Renal cortical epithelial cell (primary cell): ENCODE results near the gene SNRK. TPM values are rescaled to one million over a fixed set of nuclear protein-coding genes. Genes with fewer than 3 reads are reported as not detected.
"Not testable (repeated sequence)": the region's sequence is repeated elsewhere in the genome, so short reads cannot be mapped to it uniquely, and the experiment has no call there.

Source experiments
- DNase-seq: peaks from one replicate; pipeline ENCODE4 v3.0.0-alpha.2; 2011; ENCODE audit warnings: low read depth
- total RNA-seq: library from RNA; depleted of rRNA; stranded (reverse); fragments of >200 nt; gene quantifications from 2 replicates; pipeline ENCODE4 v1.2.3, GENCODE V29; 2014

The SNRK gene
- total RNA-seq, 1 donor from 2014 or later = 30.2 TPM

- DNase-seq = no peak
Measured at GRCh38 chr3:43346978-43347749, 60.8 kb downstream of the SNRK start.

DNA sequence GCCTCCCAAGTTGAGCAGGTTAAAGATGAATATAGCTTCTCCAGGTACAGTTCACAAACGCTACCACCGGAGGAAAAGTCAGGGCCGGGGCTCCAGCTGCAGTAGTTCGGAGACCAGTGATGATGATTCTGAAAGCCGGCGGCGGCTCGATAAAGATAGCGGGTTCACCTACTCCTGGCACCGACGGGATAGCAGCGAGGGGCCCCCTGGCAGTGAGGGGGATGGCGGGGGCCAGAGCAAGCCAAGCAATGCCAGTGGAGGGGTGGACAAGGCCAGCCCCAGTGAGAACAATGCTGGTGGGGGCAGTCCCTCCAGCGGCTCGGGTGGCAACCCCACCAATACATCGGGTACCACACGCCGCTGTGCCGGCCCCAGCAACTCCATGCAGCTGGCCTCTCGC is 61.4 kb downstream of the SNRK start:
- no peak for DNase-seq

GRCh38 chr3:43348350-43348749 is 62.0 kb downstream of the SNRK start:
- DNase-seq = no peak

DNA sequence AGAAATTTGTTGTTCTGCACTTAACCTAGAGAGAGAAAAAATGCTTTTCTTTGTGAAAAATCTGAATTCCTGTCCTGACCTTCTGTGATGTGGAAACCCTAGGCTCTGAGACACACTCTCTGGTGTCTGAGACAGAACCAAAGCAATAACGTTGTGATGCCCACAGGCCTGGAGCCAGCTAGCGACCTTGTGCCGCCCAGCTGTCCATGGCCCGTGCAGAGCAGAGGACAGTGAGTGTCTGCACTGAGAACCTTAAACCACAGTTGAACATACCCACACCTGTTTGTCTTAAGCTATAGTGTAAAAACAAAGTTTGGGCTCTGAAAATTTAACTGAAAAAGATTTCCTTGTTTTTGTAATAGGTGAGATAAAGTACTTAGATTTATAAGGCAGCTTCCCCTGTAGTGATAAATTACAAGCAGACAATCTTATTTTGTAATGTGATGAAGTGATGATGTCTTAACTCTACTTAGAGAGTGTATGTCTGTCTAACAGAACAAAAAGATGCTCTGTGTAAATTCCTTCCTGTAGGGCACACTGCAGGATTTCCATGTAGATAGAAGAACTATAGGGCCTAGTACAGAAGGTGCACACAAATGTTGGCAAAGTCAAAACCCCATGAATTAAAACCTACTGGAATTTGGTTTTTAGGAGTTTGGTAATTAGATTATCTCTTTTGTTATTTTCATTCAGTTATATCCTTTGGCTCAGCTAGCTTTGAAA is 62.7 kb downstream of the SNRK start:
- DNase-seq = no peak

GRCh38 chr3:43349716-43350115 is 63.4 kb downstream of the SNRK start:
- DNase-seq = no peak

DNA sequence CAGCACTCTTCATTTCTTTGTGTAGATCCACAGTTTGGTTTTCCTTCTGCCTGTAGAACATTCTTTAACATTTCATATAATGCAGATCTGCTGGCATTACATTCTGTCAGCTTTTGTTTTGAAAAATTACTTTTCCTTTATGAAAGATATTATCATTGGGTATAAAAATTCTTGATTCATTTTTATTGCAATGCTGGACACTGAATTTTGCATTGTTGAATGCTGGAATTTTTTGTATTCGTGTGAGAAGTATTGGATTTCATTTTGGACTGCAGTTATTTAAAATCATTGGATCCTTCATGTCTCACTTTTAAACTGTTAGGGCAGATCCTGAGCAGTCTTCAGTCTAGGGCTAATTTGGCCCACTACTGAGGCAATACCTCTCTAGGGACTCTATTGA is 67.1 kb downstream of the SNRK start:
- no peak for DNase-seq

DNA sequence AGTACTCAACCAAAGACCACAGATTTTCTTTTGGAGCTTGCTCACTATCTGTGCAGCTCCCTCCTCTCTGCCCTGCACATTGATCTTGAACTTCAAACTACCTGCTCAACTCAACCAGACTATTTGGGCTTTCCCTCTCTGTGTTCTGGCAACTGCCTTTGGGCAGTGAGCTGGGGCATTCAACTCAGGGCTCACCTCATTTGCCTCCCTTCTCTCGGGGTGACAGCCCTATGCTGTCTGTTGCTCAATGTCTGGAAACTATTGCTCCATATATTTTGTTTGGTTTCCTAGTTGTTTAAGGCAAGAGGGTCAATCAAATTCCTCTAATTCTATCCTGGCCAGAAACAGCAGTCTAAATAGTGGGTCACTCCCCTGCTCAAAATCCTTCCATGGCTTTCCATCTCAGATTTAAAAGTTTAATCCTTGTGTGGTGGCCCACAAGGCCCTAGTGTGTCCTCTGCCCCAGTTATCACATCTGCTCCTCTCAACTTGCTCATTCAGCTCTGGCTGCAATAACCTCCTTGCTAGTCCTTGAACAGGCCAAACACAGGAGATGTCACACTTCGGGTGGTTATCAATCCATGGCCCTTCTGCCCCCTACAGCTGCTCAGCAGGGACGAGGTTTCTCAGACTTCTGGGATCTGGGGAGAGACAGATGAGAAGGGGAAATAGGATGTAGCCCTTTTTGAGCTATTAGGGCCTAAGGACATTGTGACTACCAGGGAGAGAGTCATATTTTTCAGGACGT is 67.8 kb downstream of the SNRK start:
- peak; percentile 13 for DNase-seq

- not testable (repeated sequence) for DNase-seq
Measured at GRCh38 chr3:43356033-43356432, 69.7 kb downstream of the SNRK start.

DNA sequence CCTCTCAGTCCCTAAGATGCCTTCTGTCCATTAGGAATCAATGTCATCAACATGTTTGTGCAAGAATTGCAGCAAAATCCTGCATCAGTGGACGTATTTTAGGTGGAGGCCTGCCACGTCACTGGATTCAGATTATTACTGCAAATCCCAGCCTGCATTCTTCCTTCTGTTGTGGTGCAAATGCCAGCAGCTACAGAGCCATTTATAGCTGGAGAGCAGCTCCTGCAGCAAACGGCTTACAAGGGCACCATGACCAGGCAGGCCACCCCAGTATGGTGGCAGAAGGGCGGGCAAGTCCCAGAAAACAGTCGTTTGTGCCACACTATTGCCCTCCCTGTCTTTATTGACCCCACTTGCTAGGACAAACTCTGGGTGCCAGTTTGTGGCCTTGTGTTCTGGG is 74.7 kb downstream of the SNRK start:
- no peak for DNase-seq

- DNase-seq = no peak
Measured at GRCh38 chr3:43362183-43362582, 75.8 kb downstream of the SNRK start.

DNA sequence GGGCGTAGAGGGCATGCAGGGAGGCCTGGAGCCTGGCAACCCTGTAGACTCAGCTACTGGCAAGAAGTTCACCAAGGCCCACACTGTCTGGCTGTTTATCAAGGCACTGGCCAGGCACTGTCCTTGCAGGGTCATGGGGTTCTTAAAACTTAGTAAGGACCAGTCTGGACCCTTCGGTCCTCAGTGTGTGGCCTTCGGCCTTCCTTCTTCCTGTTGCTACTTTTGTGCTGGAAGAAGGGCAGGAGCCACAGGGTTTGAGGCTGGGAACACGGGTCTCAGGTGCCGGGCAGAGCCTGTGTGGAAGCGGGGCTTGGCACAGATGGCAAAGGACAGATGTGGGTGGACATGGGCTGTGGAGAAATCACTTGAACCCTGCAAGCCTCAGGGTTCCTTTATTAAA is 76.6 kb downstream of the SNRK start:
- DNase-seq = no peak

- DNase-seq = no peak
Measured at GRCh38 chr3:43363621-43364266, 77.4 kb downstream of the SNRK start.

- DNase-seq = no peak
Measured at GRCh38 chr3:43364494-43364893, 78.2 kb downstream of the SNRK start.

DNA sequence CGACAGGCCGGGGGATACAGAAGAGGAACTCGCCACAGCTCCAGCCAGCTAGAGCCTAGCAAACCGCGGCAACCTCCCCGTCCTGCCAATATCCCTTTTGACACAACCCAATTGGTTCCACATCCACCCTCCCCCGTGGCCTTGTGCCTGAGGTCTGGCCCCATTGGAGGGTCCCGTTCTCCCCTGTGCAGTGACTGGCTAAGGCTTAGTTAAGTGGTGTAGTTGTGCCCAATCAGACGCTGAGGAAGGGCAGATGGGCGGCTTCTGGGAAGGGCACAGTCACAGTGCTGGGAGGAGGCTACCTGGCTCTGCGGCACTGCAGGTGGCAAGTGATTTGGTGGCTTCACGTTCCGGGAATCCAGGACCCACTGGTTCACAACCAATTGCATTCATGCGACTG is 78.6 kb downstream of the SNRK start:
- no peak for DNase-seq

DNA sequence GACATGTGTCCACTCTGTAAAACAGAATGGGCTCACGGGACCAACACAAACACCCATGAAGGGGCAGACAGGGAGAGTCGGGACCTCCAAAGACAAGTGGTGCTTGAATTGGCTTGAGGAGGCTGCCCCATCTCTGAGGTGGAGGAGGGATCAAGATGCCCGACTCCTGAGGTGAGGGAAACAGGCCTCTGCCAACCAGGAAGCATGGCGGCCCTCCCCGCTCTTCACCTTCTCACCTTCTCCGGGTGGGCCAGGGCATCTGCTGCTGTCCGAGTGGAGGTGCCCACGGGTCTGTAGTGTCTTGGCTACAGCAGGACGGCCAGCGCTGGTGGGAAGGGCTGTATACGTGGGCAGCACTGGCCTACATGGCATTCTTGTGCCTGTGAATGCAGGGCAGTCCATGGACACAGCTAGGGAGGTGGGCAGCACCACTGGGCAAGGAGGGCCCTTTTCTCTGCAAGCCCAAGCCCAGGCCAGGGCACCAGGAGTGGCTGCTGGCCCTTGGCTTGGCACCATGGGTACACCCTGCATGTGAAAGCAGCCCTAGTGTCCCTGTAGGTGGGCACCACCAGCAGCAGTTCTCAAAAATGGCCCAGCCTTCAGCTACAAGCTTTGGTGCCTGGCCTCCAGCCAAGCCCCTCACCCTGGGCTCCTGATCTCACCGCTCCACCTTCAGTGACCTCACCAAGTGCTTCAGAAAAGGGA is 79.4 kb downstream of the SNRK start:
- DNase-seq = no peak

- DNase-seq = no peak
Measured at GRCh38 chr3:43366481-43366880, 80.1 kb downstream of the SNRK start.

- DNase-seq = no peak
Measured at GRCh38 chr3:43366885-43367284, 80.5 kb downstream of the SNRK start.

- no peak for DNase-seq
Measured at GRCh38 chr3:43369404-43370292, 83.3 kb downstream of the SNRK start.

DNA sequence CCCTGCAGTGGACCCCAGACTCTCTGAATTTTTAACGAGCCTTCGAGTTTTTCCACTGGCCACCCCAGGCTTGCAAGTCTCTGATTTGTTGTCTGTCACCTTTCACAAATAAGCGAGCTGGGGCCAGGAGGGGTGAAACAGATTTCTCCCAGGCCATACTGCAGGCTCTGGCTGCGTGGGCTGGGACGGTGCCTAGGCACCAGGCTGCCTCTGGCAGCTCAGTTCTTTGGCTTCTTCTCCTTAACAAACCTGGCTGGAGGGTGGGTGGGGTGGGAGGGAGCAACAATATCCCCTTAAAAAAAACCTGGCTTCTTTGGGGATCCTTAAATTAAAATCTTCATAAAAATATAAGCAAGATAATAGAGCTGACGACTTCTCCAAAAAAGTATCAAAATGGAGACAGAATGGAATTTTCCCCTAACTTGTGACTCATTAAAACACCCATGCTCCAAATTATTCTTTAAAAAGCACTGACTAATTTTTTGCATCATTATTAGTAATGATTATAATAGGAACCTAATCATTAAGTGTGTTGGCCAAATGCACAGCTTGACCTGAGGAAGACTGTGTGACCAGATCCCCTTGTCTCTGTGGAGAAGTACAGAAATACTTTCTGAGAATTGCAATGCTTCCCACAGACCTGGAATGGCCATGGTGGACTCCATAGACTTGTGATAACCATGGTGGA is 84.1 kb downstream of the SNRK start:
- DNase-seq = no peak

GRCh38 chr3:43371494-43371893 is 85.2 kb downstream of the SNRK start:
- no peak for DNase-seq
